NT2/D1 (cell line): Measurements from ENCODE around the gene PRDX6.

Source experiments
- SUZ12 ChIP-seq: IDR thresholded peaks from 2 replicates; pipeline ENCODE4 v1.6.1; 2011; ENCODE audit not compliant: insufficient read length, insufficient read depth; ENCODE audit errors: extremely low read depth
- YY1 ChIP-seq: IDR thresholded peaks from 2 replicates; pipeline ENCODE4 v1.6.1; 2011; ENCODE audit not compliant: insufficient read length, insufficient read depth

GRCh38 chr1:173459885-173460284 is 17.2 kb upstream of the PRDX6 start:
- no peak for TF ChIP-seq SUZ12
- TF ChIP-seq YY1 = no peak
